ENCODE results near the gene RGS19.

The RGS19 gene

GRCh38 chr20:64116016-64116415, 36.7 kb upstream of the RGS19 start:
- H2BK15ac ChIP-seq (ENCODE audit: low read length), result no peak overlapping the region
- peaks cover 0 to 42% (median 0%) of the 10 kb centered on the region in 3 experiments for H3K27me3 ChIP-seq (ENCODE audit: control insufficient read depth in 3 of 3, insufficient read depth in 3 of 3, low read depth in 1 of 3, low read length in 3 of 3)
- no peak overlapping the region for H2BK12ac ChIP-seq (ENCODE audit: low read length)
- H3K9me3 ChIP-seq (replicated peaks in 1 of 2; ENCODE audit: control insufficient read depth in 2 of 2, insufficient read depth in 1 of 2, low read depth in 1 of 2, low read length in 2 of 2), result no peaks in the 10 kb centered on the region
- no peak overlapping the region for H4K91ac ChIP-seq (ENCODE audit: low read depth, low read length, poor library complexity)
- H2AK5ac ChIP-seq (ENCODE audit: low read depth, low read length), result no peak overlapping the region
- H3K36me3 ChIP-seq (replicated peaks in 1 of 2; ENCODE audit: control insufficient read depth in 2 of 2, insufficient read depth in 2 of 2, low read length in 2 of 2), result no peaks in the 10 kb centered on the region
- H3K23ac ChIP-seq (ENCODE audit: low read depth, low read length, poor library complexity), result peak overlapping the region; percentile 43
- peaks cover 4% of the 10 kb centered on the region in 2 donors for H3K4me1 ChIP-seq (ENCODE audit: control insufficient read depth in 2 of 2, insufficient read depth in 1 of 2, low read depth in 1 of 2, low read length in 2 of 2)
- no CpG with 5 or more reads among the region's 21 CpGs for WGBS, 2 donors (ENCODE audit: extremely low coverage in 2 of 2, insufficient read length in 2 of 2, insufficient replicate concordance in 1 of 2)
- H2BK120ac ChIP-seq (ENCODE audit: low read depth, low read length), result no peak overlapping the region
- no peak overlapping the region for H3K14ac ChIP-seq (ENCODE audit: low read length)
- H4K8ac ChIP-seq (ENCODE audit: low read depth, low read length), result no peak overlapping the region
- H3K18ac ChIP-seq (ENCODE audit: low read length), result no peak overlapping the region
- H2BK5ac ChIP-seq (ENCODE audit: low read length), result peak overlapping the region; percentile 53
- H3K79me1 ChIP-seq (ENCODE audit: low read depth, low read length), result peaks cover 3% of the 10 kb centered on the region
- H3K4me3 ChIP-seq (ENCODE audit: low read length in 2 of 2), result no peak overlapping the region
- H3K9ac ChIP-seq (ENCODE audit: low read depth, low read length, poor library complexity), result no peak overlapping the region
- H3K27ac ChIP-seq (replicated peaks; ENCODE audit: low read length), result no peak overlapping the region
- H2AFZ ChIP-seq (ENCODE audit: low read length), result no peak overlapping the region
- H3K4me2 ChIP-seq (ENCODE audit: insufficient read depth, low read length, poor library complexity, severe bottlenecking), result no peak overlapping the region
- no peak for DNase-seq (ENCODE audit: low spot score)
- H3K4ac ChIP-seq (ENCODE audit: low read length), result no peak overlapping the region

- H3K14ac ChIP-seq (ENCODE audit: low read length), result peak overlapping the region; percentile 82
- H3K4me1 ChIP-seq (ENCODE audit: control insufficient read depth in 2 of 2, insufficient read depth in 1 of 2, low read depth in 1 of 2, low read length in 2 of 2), result peaks cover 4% of the 10 kb centered on the region in 2 donors
- no peak overlapping the region for H2BK12ac ChIP-seq (ENCODE audit: low read length)
- H3K4ac ChIP-seq (ENCODE audit: low read length), result no peak overlapping the region
- H3K27me3 ChIP-seq (ENCODE audit: control insufficient read depth in 3 of 3, insufficient read depth in 3 of 3, low read depth in 1 of 3, low read length in 3 of 3), result peaks cover 0 to 47% (median 0%) of the 10 kb centered on the region in 3 experiments
- H4K8ac ChIP-seq (ENCODE audit: low read depth, low read length), result no peak overlapping the region
- H3K4me2 ChIP-seq (ENCODE audit: insufficient read depth, low read length, poor library complexity, severe bottlenecking), result no peak overlapping the region
- H2BK15ac ChIP-seq (ENCODE audit: low read length), result peak overlapping the region; percentile 81
- DNase-seq (ENCODE audit: low spot score), result no peak
- H2BK120ac ChIP-seq (ENCODE audit: low read depth, low read length), result peak overlapping the region; percentile 67
- H3K9ac ChIP-seq (ENCODE audit: low read depth, low read length, poor library complexity), result no peak overlapping the region
- H2AK5ac ChIP-seq (ENCODE audit: low read depth, low read length), result peak overlapping the region; percentile 83
- H3K27ac ChIP-seq (replicated peaks; ENCODE audit: low read length), result no peak overlapping the region
- H3K4me3 ChIP-seq (ENCODE audit: low read length in 2 of 2), result peak overlapping the region in 1 of 2 donors; percentile 70
- H3K79me1 ChIP-seq (ENCODE audit: low read depth, low read length), result peaks cover 3% of the 10 kb centered on the region
- no peaks in the 10 kb centered on the region for H3K9me3 ChIP-seq (replicated peaks in 1 of 2; ENCODE audit: control insufficient read depth in 2 of 2, insufficient read depth in 1 of 2, low read depth in 1 of 2, low read length in 2 of 2)
- no CpG with 5 or more reads among the region's 14 CpGs for WGBS, 2 donors (ENCODE audit: extremely low coverage in 2 of 2, insufficient read length in 2 of 2, insufficient replicate concordance in 1 of 2)
- H3K18ac ChIP-seq (ENCODE audit: low read length), result peak overlapping the region; percentile 64
- H3K36me3 ChIP-seq (replicated peaks in 1 of 2; ENCODE audit: control insufficient read depth in 2 of 2, insufficient read depth in 2 of 2, low read length in 2 of 2), result no peaks in the 10 kb centered on the region
- no peak overlapping the region for H2AFZ ChIP-seq (ENCODE audit: low read length)
- H3K23ac ChIP-seq (ENCODE audit: low read depth, low read length, poor library complexity), result peak overlapping the region; percentile 43
- no peak overlapping the region for H4K91ac ChIP-seq (ENCODE audit: low read depth, low read length, poor library complexity)
- peak overlapping the region; percentile 53 for H2BK5ac ChIP-seq (ENCODE audit: low read length)
These were observed 36.0 kb upstream of the RGS19 start for GRCh38 chr20:64115171-64115911.

GRCh38 chr20:64114356-64114971, 35.1 kb upstream of the RGS19 start:
- Histone ChIP-seq H2AFZ (ENCODE audit: low read length) (no peak overlapping the region), H3K4me1 (ENCODE audit: control insufficient read depth in 2 of 2, insufficient read depth in 1 of 2, low read depth in 1 of 2, low read length in 2 of 2) (peaks cover 0 to 2% of the 10 kb centered on the region in 2 donors), H3K27ac (replicated peaks; ENCODE audit: low read length) (no peak overlapping the region), H3K79me1 (ENCODE audit: low read depth, low read length) (peaks cover 3% of the 10 kb centered on the region), H3K4me2 (ENCODE audit: insufficient read depth, low read length, poor library complexity, severe bottlenecking) (no peak overlapping the region), H3K18ac (ENCODE audit: low read length) (peak overlapping the region; percentile 19), H3K9ac (ENCODE audit: low read depth, low read length, poor library complexity) (no peak overlapping the region), H2BK12ac (ENCODE audit: low read length) (no peak overlapping the region), H4K8ac (ENCODE audit: low read depth, low read length) (no peak overlapping the region), H2BK5ac (ENCODE audit: low read length) (peak overlapping the region; percentile 53), H3K23ac (ENCODE audit: low read depth, low read length, poor library complexity) (peak overlapping the region; percentile 80), H4K91ac (ENCODE audit: low read depth, low read length, poor library complexity) (no peak overlapping the region), H2BK120ac (ENCODE audit: low read depth, low read length) (no peak overlapping the region), H3K4ac (ENCODE audit: low read length) (peak overlapping the region; percentile 69), H3K27me3 (ENCODE audit: control insufficient read depth in 3 of 3, insufficient read depth in 3 of 3, low read depth in 1 of 3, low read length in 3 of 3) (peaks cover 0 to 56% (median 0%) of the 10 kb centered on the region in 3 experiments), H3K14ac (ENCODE audit: low read length) (no peak overlapping the region), H3K36me3 (replicated peaks in 1 of 2; ENCODE audit: control insufficient read depth in 2 of 2, insufficient read depth in 2 of 2, low read length in 2 of 2) (no peaks in the 10 kb centered on the region), H3K4me3 (ENCODE audit: low read length in 2 of 2) (peak overlapping the region in 1 of 2 donors; percentile 36), H2BK15ac (ENCODE audit: low read length) (no peak overlapping the region), H3K9me3 (replicated peaks in 1 of 2; ENCODE audit: control insufficient read depth in 2 of 2, insufficient read depth in 1 of 2, low read depth in 1 of 2, low read length in 2 of 2) (no peaks in the 10 kb centered on the region), H2AK5ac (ENCODE audit: low read depth, low read length) (no peak overlapping the region)
- no CpG with 5 or more reads among the region's 14 CpGs for WGBS, 2 donors (ENCODE audit: extremely low coverage in 2 of 2, insufficient read length in 2 of 2, insufficient replicate concordance in 1 of 2)
- no peak for DNase-seq (ENCODE audit: low spot score)

- H2AK5ac ChIP-seq (ENCODE audit: low read depth, low read length), result peak overlapping the region; percentile 61
- H3K36me3 ChIP-seq (replicated peaks in 1 of 2; ENCODE audit: control insufficient read depth in 2 of 2, insufficient read depth in 2 of 2, low read length in 2 of 2), result no peaks in the 10 kb centered on the region
- H2BK120ac ChIP-seq (ENCODE audit: low read depth, low read length), result no peak overlapping the region
- no peak overlapping the region for H3K4me3 ChIP-seq (ENCODE audit: low read length in 2 of 2)
- H2AFZ ChIP-seq (ENCODE audit: low read length), result no peak overlapping the region
- H2BK5ac ChIP-seq (ENCODE audit: low read length), result peak overlapping the region; percentile 53
- no peak overlapping the region for H3K27ac ChIP-seq (replicated peaks; ENCODE audit: low read length)
- peak overlapping the region; percentile 28 for H3K18ac ChIP-seq (ENCODE audit: low read length)
- no peak for DNase-seq (ENCODE audit: low spot score)
- WGBS, 2 donors (ENCODE audit: extremely low coverage in 2 of 2, insufficient read length in 2 of 2, insufficient replicate concordance in 1 of 2), result no CpG with 5 or more reads among the region's 13 CpGs
- H3K4me2 ChIP-seq (ENCODE audit: insufficient read depth, low read length, poor library complexity, severe bottlenecking), result no peak overlapping the region
- H2BK12ac ChIP-seq (ENCODE audit: low read length), result no peak overlapping the region
- no peaks in the 10 kb centered on the region for H3K9me3 ChIP-seq (replicated peaks in 1 of 2; ENCODE audit: control insufficient read depth in 2 of 2, insufficient read depth in 1 of 2, low read depth in 1 of 2, low read length in 2 of 2)
- no peak overlapping the region for H4K8ac ChIP-seq (ENCODE audit: low read depth, low read length)
- H3K23ac ChIP-seq (ENCODE audit: low read depth, low read length, poor library complexity), result peak overlapping the region; percentile 80
- peak overlapping the region; percentile 89 for H3K14ac ChIP-seq (ENCODE audit: low read length)
- H3K4me1 ChIP-seq (ENCODE audit: control insufficient read depth in 2 of 2, insufficient read depth in 1 of 2, low read depth in 1 of 2, low read length in 2 of 2), result peaks cover 0 to 2% of the 10 kb centered on the region in 2 donors
- H2BK15ac ChIP-seq (ENCODE audit: low read length), result no peak overlapping the region
- H3K79me1 ChIP-seq (ENCODE audit: low read depth, low read length), result peaks cover 3% of the 10 kb centered on the region
- H3K4ac ChIP-seq (ENCODE audit: low read length), result no peak overlapping the region
- H3K27me3 ChIP-seq (ENCODE audit: control insufficient read depth in 3 of 3, insufficient read depth in 3 of 3, low read depth in 1 of 3, low read length in 3 of 3), result peaks cover 0 to 60% (median 0%) of the 10 kb centered on the region in 3 experiments
- no peak overlapping the region for H3K9ac ChIP-seq (ENCODE audit: low read depth, low read length, poor library complexity)
- no peak overlapping the region for H4K91ac ChIP-seq (ENCODE audit: low read depth, low read length, poor library complexity)
These were observed 34.6 kb upstream of the RGS19 start for GRCh38 chr20:64113796-64114355.
